ENCODE results near the gene MYO7B.
"Not testable (repeated sequence)": the region's sequence is repeated elsewhere in the genome, so short reads cannot be mapped to it uniquely, and the experiment has no call there.

Gene MYO7B

GRCh38 chr2:127566139-127566417 is 30.6 kb downstream of the MYO7B start:
- DNase-seq (ENCODE audit: low read depth) = no peak
- no peak for TF ChIP-seq CTCF (IDR thresholded peaks at IDR 0.05; ENCODE audit: low read length, missing control alignments)

GRCh38 chr2:127566576-127566975 is 31.1 kb downstream of the MYO7B start:
- no peak for TF ChIP-seq CTCF (IDR thresholded peaks at IDR 0.05; ENCODE audit: low read length, missing control alignments)
- H3K4me3 ChIP-seq (replicated peaks; ENCODE audit: low read depth, low read length) = no peak overlapping the region
- no peak for DNase-seq (ENCODE audit: low read depth)

More at GRCh38 chr2:127566139-127566417, 30.6 kb downstream of the MYO7B start:
- H3K4me3 ChIP-seq (replicated peaks; ENCODE audit: low read depth, low read length) = no peak overlapping the region

GRCh38 chr2:127567351-127567854 is 31.9 kb downstream of the MYO7B start:
- TF ChIP-seq CTCF (IDR thresholded peaks at IDR 0.05; ENCODE audit: low read length, missing control alignments) = no peak
- DNase-seq (ENCODE audit: low read depth) = no peak
- no peak overlapping the region for H3K4me3 ChIP-seq (replicated peaks; ENCODE audit: low read depth, low read length)

- TF ChIP-seq CTCF (IDR thresholded peaks at IDR 0.05; ENCODE audit: low read length, missing control alignments) = no peak
- DNase-seq (ENCODE audit: low read depth) = no peak
- H3K4me3 ChIP-seq (replicated peaks; ENCODE audit: low read depth, low read length) = no peak overlapping the region
These were observed 32.6 kb downstream of the MYO7B start for GRCh38 chr2:127568128-127568527.

GRCh38 chr2:127569666-127570065 is 34.2 kb downstream of the MYO7B start:
- TF ChIP-seq CTCF (IDR thresholded peaks at IDR 0.05; ENCODE audit: low read length, missing control alignments) = no peak
- H3K4me3 ChIP-seq (replicated peaks; ENCODE audit: low read depth, low read length) = no peak overlapping the region
- DNase-seq (ENCODE audit: low read depth) = no peak

GRCh38 chr2:127570282-127571250 is 35.1 kb downstream of the MYO7B start:
- H3K4me3 ChIP-seq (replicated peaks; ENCODE audit: low read depth, low read length) = no peak overlapping the region
- no peak for TF ChIP-seq CTCF (IDR thresholded peaks at IDR 0.05; ENCODE audit: low read length, missing control alignments)
- DNase-seq (ENCODE audit: low read depth) = no peak

- not testable (repeated sequence) for DNase-seq (ENCODE audit: low read depth); H3K4me3 ChIP-seq (replicated peaks; ENCODE audit: low read depth, low read length)
These were observed 36.9 kb downstream of the MYO7B start for GRCh38 chr2:127572352-127572751.
